AG04450 (cell line): ENCODE results near the gene WWC2. TPM values are rescaled to one million over a fixed set of nuclear protein-coding genes. Genes with fewer than 3 reads are reported as not detected.

Source experiments
- CTCF ChIA-PET: fragments of 300-600, 350-600 bp; formaldehyde crosslinking; extraction: SDS; loops from one replicate; lab custom pipeline; 2022; ENCODE audit warnings: antibody characterized with exemption, inconsistent platforms; lab: Charles Lee
- POLR2A ChIA-PET: fragments of 350-600 bp; formaldehyde crosslinking; extraction: SDS; loops from one replicate; lab custom pipeline; 2021; ENCODE audit warnings: antibody characterized with exemption, inconsistent platforms; lab: Yijun Ruan, JAX
- DNase-seq: peaks from one replicate; pipeline ENCODE4 v3.0.0-alpha.2; 2011; ENCODE audit warnings: low read depth, low spot score
- H3K27ac ChIP-seq: one replicate; pipeline ENCODE4 v1.5.1; 2012; ENCODE audit warnings: low read depth, low read length, control low read depth
- H3K27me3 ChIP-seq: one replicate; pipeline ENCODE4 v1.6.0; 2012; ENCODE audit warnings: low read length; ENCODE audit not compliant: control insufficient read depth, insufficient read depth
- H3K4me3 ChIP-seq: 2 replicates; pipeline ENCODE4 v1.5.1; 2011; ENCODE audit warnings: mild to moderate bottlenecking, low read depth, low read length, control low read depth
- H3K9me3 ChIP-seq: 2 replicates; pipeline ENCODE4 v1.5.1; 2012; ENCODE audit warnings: low read length; ENCODE audit not compliant: control insufficient read depth, insufficient read depth
- CTCF ChIP-seq: IDR thresholded peaks from 2 replicates; pipeline ENCODE4 v1.5.1; 2011; ENCODE audit warnings: low read depth, low read length, control low read depth, inconsistent platforms
- polyA plus RNA-seq: library from polyadenylated mRNA; depleted of rRNA; stranded (reverse); fragments of >200 nt; gene quantifications from 2 replicates; pipeline ENCODE4 v1.2.3, GENCODE V29; 2011

The WWC2 gene
- polyA plus RNA-seq, 1 experiment: 43.6 TPM

GRCh38 chr4:183158062-183158461 is 59.0 kb downstream of the WWC2 start:
- Histone ChIP-seq H3K27ac (no peak overlapping the region), H3K9me3 (no peaks in the 10 kb centered on the region), H3K27me3 (no peaks in the 10 kb centered on the region), H3K4me3 (no peak overlapping the region)
- ChIA-PET POLR2A (no interaction called here), CTCF (no interaction called here)
- TF ChIP-seq CTCF: no peak
- peak; percentile 63 for DNase-seq

- H3K27ac ChIP-seq: no peak overlapping the region
- ChIA-PET CTCF (no interaction called here), POLR2A (no interaction called here)
- H3K27me3 ChIP-seq: no peaks in the 10 kb centered on the region
- no peak for DNase-seq
- no peaks in the 10 kb centered on the region for H3K9me3 ChIP-seq
- no peak for TF ChIP-seq CTCF
- no peak overlapping the region for H3K4me3 ChIP-seq
Observed at GRCh38 chr4:183161630-183162029, 62.6 kb downstream of the WWC2 start.

GRCh38 chr4:183163135-183163534 is 64.1 kb downstream of the WWC2 start:
- ChIA-PET POLR2A (no interaction called here), CTCF (interaction anchor here (1.8 kb wide), 1 partner anchor 89 kb away, joined by 7 read pairs; no protein-coding TSS in a partner anchor)
- no peak for DNase-seq
- Histone ChIP-seq H3K27ac (no peak overlapping the region), H3K4me3 (no peak overlapping the region), H3K9me3 (no peaks in the 10 kb centered on the region), H3K27me3 (no peaks in the 10 kb centered on the region)
- TF ChIP-seq CTCF: no peak

GRCh38 chr4:183164963-183165362 is 65.9 kb downstream of the WWC2 start:
- POLR2A ChIA-PET: no interaction called here
- no peak overlapping the region for H3K4me3 ChIP-seq
- no peaks in the 10 kb centered on the region for H3K9me3 ChIP-seq
- DNase-seq: no peak
- CTCF ChIA-PET: interaction anchor here (1.5 kb wide), 1 partner anchor 17 kb away, joined by 3 read pairs; no protein-coding TSS in a partner anchor
- H3K27me3 ChIP-seq: no peaks in the 10 kb centered on the region
- TF ChIP-seq CTCF: no peak
- peak overlapping the region; percentile 63 for H3K27ac ChIP-seq

- H3K27ac ChIP-seq: peak overlapping the region; percentile 63
- ChIA-PET POLR2A (no interaction called here), CTCF (interaction anchor here (1.5 kb wide), 1 partner anchor 17 kb away, joined by 3 read pairs; no protein-coding TSS in a partner anchor)
Observed at GRCh38 chr4:183165376-183165775, 66.3 kb downstream of the WWC2 start.

More at GRCh38 chr4:183165376-183165775, 66.3 kb downstream of the WWC2 start:
- no peaks in the 10 kb centered on the region for H3K27me3 ChIP-seq
- no peak for DNase-seq
- H3K4me3 ChIP-seq: no peak overlapping the region
- no peaks in the 10 kb centered on the region for H3K9me3 ChIP-seq
- no peak for TF ChIP-seq CTCF
